A673 (cell line): ENCODE data around the gene DACT1. TPM values are rescaled to one million over a fixed set of nuclear protein-coding genes. Genes with fewer than 3 reads are reported as not detected.

Experiments used
- BruUV-seq: library from RNA; stranded (reverse); fragments of 400-500 nt; replicated peaks from 2 replicates; lab custom pipeline; 2021; lab: Mats Ljungman, UMichigan
- CTCF ChIA-PET: fragments of 300-600 bp; sonication (Branson Sonifier 250); formaldehyde crosslinking; loops from one replicate; lab custom pipeline; 2022; ENCODE audit warnings: antibody characterized with exemption; lab: Charles Lee
- POLR2A ChIA-PET: fragments of 300-600 bp; sonication (Branson Sonifier 250); formaldehyde crosslinking; loops from one replicate; lab custom pipeline; 2022; ENCODE audit warnings: antibody characterized with exemption; ENCODE audit not compliant: low non-redundant PET; lab: Charles Lee
- DNase-seq: peaks from one replicate; pipeline ENCODE4 v3.0.0-alpha.2; 2015; ENCODE audit warnings: low spot score
- H3K27ac ChIP-seq: fragments of 200-600 bp; sonication (generic); 2 replicates; pipeline ENCODE4 v1.5.1; 2016; ENCODE audit warnings: mixed run types, low read depth, mild to moderate bottlenecking, mixed read lengths, antibody characterized with exemption, low read length; ENCODE audit not compliant: poor library complexity, severe bottlenecking
- H3K27me3 ChIP-seq: fragments of 200-600 bp; sonication (generic); replicated peaks from 2 replicates; pipeline ENCODE4 v1.6.1; 2017; ENCODE audit warnings: mixed run types, low read depth, mild to moderate bottlenecking, mixed read lengths, antibody characterized with exemption, low read length; ENCODE audit not compliant: insufficient read depth, poor library complexity
- H3K36me3 ChIP-seq: fragments of 200-600 bp; sonication (generic); 2 replicates; pipeline ENCODE4 v1.6.1; 2016; ENCODE audit warnings: mixed run types, mild to moderate bottlenecking, mixed read lengths, antibody characterized with exemption, low read length; ENCODE audit not compliant: insufficient read depth, poor library complexity, severe bottlenecking
- H3K4me1 ChIP-seq: fragments of 200-600 bp; sonication (generic); 2 replicates; pipeline ENCODE4 v1.6.1; 2017; ENCODE audit warnings: mixed run types, mild to moderate bottlenecking, mixed read lengths, antibody characterized with exemption, low read length; ENCODE audit not compliant: insufficient read depth, poor library complexity, severe bottlenecking
- H3K4me3 ChIP-seq: fragments of 200-600 bp; sonication (generic); 2 replicates; pipeline ENCODE4 v1.5.1; 2016; ENCODE audit warnings: low read depth, mixed run types, mild to moderate bottlenecking, mixed read lengths, low read length; ENCODE audit not compliant: poor library complexity, severe bottlenecking
- H3K9me3 ChIP-seq: fragments of 200-600 bp; sonication (generic); 2 replicates; pipeline ENCODE4 v1.6.1; 2016; ENCODE audit warnings: mixed run types, low read depth, mild to moderate bottlenecking, mixed read lengths, antibody characterized with exemption, low read length; ENCODE audit not compliant: poor library complexity, severe bottlenecking
- CTCF ChIP-seq: fragments of 300-800, 200-600 bp; sonication (generic); conservative IDR thresholded peaks from 2 replicates; pipeline ENCODE4 v1.5.1; 2017; ENCODE audit warnings: low read depth, mild to moderate bottlenecking, antibody characterized with exemption, low read length, moderate library complexity, mixed read lengths
- EZH2 ChIP-seq: fragments of 200-600 bp; sonication (generic); IDR thresholded peaks from 2 replicates; pipeline ENCODE4 v1.6.1; 2017; ENCODE audit warnings: borderline replicate concordance, low read depth, mild to moderate bottlenecking, mixed read lengths, antibody characterized with exemption, low read length; ENCODE audit not compliant: poor library complexity, severe bottlenecking
- intact Hi-C: fragments of 100-400 bp; cut with micrococcal nuclease; formaldehyde crosslinking; loops from one replicate; pipeline ENCODE4 v1.10.0; 2022; ENCODE audit not compliant: unreplicated experiment
- total RNA-seq: library from RNA; stranded (reverse); gene quantifications from 2 replicates; pipeline ENCODE4 v1.2.3, GENCODE V29; 2021

The DACT1 gene
- total RNA-seq, 1 experiment from 2014 or later: 5.1 TPM

- Histone ChIP-seq H3K4me3 (no peak overlapping the region), H3K27ac (no peak overlapping the region), H3K4me1 (no peaks in the 10 kb centered on the region), H3K9me3 (no peaks in the 10 kb centered on the region), H3K36me3 (no peaks in the 10 kb centered on the region), H3K27me3 (no peaks in the 10 kb centered on the region)
- no peak for TF ChIP-seq EZH2
- TF ChIP-seq CTCF: no peak
- no TSS peak for BruUV-seq
- intact Hi-C loops: no loop called here
- ChIA-PET CTCF (no interaction called here), POLR2A (no interaction called here)
- no peak for DNase-seq
Measured at GRCh38 chr14:58662759-58663158, 25.0 kb downstream of the DACT1 start.

- intact Hi-C loops: no loop called here
- no peak for TF ChIP-seq EZH2
- no peak for TF ChIP-seq CTCF
- ChIA-PET CTCF (no interaction called here), POLR2A (no interaction called here)
- Histone ChIP-seq H3K9me3 (no peaks in the 10 kb centered on the region), H3K4me1 (no peaks in the 10 kb centered on the region), H3K27me3 (no peaks in the 10 kb centered on the region), H3K4me3 (no peak overlapping the region), H3K36me3 (no peaks in the 10 kb centered on the region), H3K27ac (no peak overlapping the region)
- DNase-seq: peak; percentile 29
- no TSS peak for BruUV-seq
Measured at GRCh38 chr14:58663494-58664111, 25.8 kb downstream of the DACT1 start.

- ChIA-PET POLR2A (no interaction called here), CTCF (no interaction called here)
- Histone ChIP-seq H3K27ac (no peak overlapping the region), H3K9me3 (no peaks in the 10 kb centered on the region), H3K4me1 (peaks cover 4% of the 10 kb centered on the region), H3K36me3 (no peaks in the 10 kb centered on the region), H3K4me3 (no peak overlapping the region), H3K27me3 (no peaks in the 10 kb centered on the region)
- intact Hi-C loops: no loop called here
- no peak for TF ChIP-seq CTCF
- no peak for TF ChIP-seq EZH2
- BruUV-seq: no TSS peak
- DNase-seq: no peak
Measured at GRCh38 chr14:58665773-58666500, 28.2 kb downstream of the DACT1 start.
